LNCaP clone FGC (cell line): ENCODE measurements around the gene TANGO2.

Source experiments
- DNase-seq: peaks from one replicate; pipeline ENCODE4 v3.0.0-alpha.2; 2011; ENCODE audit warnings: low read depth
- H3K4me3 ChIP-seq: 2 replicates; pipeline ENCODE4 v1.5.1; 2011; ENCODE audit warnings: mild to moderate bottlenecking, low read depth, low read length, control low read depth
- TF ChIP-seq, protein P1 (sequence below): IDR thresholded peaks from 2 replicates; pipeline ENCODE4 v1.5.1; 2012; ENCODE audit warnings: mild to moderate bottlenecking; ENCODE audit not compliant: control insufficient read depth, insufficient read depth; ENCODE audit errors: extremely low read depth

Gene TANGO2

DNA sequence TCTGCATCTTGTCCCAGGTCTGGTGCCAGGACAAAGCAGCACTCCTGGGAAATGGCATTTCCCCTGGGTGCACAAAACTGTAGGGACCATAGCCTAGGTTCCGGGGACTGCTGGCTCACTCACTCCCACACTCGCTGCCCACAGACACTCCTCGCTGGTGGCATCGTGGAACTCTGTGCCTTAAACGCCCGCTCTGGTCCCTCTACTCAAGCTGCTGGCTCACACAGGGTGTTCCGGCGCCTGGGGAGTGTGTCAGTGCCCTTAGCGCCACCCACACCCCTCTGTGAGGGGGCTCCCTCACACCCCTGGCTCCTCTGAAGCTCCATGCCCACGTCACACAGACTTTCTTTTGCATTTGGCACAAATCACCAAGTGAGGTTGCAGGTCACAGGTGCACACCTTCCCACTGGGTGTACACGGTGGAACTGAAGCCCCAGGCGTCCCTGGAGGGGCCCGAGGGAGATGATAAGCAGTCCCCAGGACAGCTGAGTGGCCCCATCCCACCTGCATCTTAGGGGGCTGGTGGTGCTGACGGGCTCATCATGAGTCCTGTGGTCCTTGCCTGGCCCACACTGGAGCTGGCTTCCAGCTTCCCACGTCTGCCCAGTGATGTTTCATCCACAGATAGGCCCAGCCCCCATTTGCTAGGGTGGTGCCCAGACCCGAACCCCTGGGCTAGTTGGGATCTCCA lies 35.9 kb downstream of the TANGO2 start:
- no peak for DNase-seq
- TF ChIP-seq, protein P1, sequence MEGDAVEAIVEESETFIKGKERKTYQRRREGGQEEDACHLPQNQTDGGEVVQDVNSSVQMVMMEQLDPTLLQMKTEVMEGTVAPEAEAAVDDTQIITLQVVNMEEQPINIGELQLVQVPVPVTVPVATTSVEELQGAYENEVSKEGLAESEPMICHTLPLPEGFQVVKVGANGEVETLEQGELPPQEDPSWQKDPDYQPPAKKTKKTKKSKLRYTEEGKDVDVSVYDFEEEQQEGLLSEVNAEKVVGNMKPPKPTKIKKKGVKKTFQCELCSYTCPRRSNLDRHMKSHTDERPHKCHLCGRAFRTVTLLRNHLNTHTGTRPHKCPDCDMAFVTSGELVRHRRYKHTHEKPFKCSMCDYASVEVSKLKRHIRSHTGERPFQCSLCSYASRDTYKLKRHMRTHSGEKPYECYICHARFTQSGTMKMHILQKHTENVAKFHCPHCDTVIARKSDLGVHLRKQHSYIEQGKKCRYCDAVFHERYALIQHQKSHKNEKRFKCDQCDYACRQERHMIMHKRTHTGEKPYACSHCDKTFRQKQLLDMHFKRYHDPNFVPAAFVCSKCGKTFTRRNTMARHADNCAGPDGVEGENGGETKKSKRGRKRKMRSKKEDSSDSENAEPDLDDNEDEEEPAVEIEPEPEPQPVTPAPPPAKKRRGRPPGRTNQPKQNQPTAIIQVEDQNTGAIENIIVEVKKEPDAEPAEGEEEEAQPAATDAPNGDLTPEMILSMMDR, result no peak
- H3K4me3 ChIP-seq, result no peak overlapping the region

DNA sequence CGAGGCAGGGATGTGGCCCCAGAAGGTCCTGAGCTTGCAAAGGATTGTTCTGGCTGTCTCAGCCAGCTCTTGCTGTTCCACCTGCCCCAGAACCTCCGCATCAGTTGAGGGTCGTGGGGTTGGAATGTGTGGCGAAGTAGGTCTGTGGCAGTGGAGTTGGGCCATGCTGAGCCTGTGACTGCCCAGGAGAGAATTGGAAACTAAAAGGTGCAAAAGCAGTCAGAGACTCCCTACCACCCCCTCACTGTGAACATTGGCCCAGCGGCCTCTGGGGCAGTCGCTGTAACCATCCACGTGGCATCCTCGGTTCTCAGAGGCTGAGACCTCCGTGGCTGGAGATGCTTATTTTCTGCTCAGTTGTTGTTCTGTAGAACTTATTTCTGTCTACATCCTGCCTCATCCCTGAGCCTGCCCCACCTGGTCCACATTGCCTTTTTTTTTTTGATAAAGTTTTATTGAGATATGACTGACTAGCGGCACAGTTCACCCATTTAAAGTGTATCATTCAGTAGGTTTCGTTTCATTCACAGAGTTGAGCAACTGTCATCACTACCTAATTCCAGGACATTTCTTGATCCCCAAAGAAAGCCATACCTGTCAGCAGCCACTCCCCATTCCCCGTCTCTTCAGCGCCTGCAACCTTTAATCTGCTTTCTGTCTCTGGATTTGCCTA lies 36.8 kb downstream of the TANGO2 start:
- no peak overlapping the region for H3K4me3 ChIP-seq
- DNase-seq, result no peak
- TF ChIP-seq, protein P1, result no peak

DNA sequence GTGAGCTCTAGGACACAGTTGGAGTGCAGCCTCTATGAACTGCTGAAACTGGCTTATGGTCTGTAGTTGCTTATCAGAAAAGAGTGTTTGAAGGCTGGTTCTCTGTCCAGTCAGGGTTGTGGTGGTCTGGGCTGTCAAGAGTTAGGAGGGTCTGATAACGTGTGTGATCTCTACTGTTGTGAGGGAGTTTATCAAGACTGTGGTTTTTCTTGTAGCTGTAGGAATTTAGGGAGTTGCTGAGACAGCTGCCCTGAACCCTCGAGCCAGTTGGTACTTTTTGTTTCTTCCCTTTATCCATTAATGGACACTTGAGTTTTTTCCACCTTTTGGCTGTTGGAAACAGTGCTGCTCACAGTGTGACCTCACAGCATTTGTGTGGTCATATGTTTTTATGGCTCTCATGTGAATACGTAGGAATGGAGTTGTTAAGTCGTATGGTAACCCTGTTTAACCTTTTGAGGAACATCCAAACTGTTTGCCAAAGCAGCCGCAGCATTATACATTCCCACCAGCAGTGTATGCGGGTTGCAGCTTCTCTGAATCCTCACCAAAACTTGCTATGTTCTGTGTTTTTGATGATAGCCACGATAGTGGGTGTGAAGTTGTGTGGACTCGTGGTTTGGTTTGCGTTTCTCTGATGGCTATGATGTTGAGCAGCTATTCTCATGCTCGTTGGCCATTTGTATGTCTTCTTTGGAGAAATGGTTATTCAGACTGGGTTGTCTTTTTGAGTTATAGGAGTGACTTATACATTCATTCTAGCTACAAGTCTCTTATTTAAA lies 38.3 kb downstream of the TANGO2 start:
- H3K4me3 ChIP-seq, result no peak overlapping the region
- TF ChIP-seq, protein P1, result no peak
- no peak for DNase-seq

DNA sequence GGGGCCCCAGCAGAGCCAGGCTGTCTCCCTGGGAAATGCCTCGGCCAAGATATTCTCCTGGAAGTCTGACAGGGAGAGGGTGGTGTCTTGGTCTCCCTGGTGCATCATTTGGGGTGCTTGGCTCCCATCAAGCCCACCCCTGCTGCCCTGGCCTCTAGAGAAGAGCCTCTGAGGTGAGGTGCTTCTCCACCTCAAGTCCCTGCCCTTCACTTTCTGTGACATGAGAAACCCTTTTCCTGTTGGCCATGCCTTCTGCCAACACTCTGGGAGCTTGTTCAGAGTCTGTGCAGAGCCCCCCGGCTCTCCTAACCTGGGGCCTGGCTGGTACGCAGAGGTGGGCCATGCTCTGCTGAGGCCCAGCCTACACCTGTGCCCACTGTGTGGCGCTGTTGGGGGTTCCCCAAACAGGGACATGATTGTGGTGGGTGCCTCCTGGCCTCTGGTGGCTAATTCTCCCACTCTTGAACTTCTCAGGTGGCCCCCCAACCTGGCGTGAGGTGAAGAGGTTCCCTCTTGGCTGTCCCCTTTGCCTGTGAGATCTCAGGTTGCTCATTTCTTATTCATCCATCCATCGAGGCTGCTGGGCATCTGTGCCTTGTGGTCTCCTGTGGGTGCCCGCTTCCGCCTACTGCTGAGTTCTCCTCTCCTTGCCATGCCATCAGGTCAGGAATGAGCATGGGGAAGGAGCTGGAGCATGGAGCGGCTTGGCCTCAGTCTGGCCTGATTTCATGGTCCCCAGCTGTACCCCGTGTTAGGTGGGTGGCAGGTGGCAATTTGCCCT lies 40.0 kb downstream of the TANGO2 start:
- TF ChIP-seq, protein P1, result no peak
- DNase-seq, result no peak
- no peak overlapping the region for H3K4me3 ChIP-seq

DNA sequence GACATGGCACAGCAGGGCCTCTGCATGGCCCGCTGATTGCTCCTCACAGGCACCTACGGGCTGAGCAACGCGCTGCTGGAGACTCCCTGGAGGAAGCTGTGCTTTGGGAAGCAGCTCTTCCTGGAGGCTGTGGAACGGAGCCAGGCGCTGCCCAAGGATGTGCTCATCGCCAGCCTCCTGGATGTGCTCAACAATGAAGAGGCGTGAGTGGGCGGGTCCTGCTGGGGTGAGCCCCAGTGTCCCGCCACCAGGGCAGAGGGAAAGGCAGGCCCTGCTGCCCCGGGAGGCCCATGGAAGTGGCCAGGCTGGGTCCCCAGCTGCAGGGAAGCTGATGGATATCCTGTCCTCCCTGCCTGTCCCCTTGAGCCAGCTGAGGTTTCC lies 40.6 kb downstream of the TANGO2 start:
- TF ChIP-seq, protein P1, result no peak
- no peak overlapping the region for H3K4me3 ChIP-seq
- no peak for DNase-seq

DNA sequence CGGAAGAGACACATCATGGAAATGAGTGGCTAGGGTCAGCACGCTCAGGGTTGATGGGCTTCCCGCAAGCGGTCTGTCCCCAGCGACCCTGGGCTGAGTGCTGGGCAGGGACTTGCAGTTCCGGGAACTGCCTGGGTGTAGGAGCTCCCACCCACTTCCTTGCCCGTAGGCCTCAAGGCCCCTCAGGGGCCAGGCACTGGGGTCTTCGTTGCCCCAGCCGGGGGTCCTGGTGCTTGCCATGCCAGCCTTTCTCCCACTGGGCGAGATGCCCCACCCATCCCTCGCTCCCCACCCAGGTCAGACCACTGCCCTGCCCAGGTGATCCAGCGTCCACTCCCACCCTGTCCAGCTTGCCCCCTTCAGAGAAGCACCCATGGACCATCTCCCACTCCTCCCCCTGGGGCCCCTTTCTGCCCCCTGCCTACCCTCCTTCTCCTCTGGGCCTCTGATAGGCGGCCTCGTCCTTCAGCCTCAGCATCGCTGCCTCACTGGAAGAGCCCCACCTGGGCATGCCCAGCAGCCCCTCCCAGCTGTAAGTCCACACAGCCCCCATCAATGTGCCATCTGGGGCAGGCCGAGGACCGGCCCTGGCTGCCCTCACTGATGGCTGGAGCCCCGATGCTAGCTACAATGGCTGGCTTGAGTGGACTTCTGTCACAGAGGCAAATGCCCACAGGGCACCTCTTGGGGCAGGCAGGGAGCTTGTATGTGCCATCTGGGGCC lies 41.3 kb downstream of the TANGO2 start:
- TF ChIP-seq, protein P1, result no peak

More for the DNA sequence above, 41.3 kb downstream of the TANGO2 start:
- H3K4me3 ChIP-seq, result no peak overlapping the region
- DNase-seq, result no peak
